ENCODE results near the gene KIF26B.
A peak's percentile ranks its signal among the peaks of the same experiment; 100 is the strongest.

KIF26B gene

GRCh38 chr1:245160741-245161400 lies 6.1 kb downstream of the KIF26B start:
- DNase-seq, result no peak

DNA sequence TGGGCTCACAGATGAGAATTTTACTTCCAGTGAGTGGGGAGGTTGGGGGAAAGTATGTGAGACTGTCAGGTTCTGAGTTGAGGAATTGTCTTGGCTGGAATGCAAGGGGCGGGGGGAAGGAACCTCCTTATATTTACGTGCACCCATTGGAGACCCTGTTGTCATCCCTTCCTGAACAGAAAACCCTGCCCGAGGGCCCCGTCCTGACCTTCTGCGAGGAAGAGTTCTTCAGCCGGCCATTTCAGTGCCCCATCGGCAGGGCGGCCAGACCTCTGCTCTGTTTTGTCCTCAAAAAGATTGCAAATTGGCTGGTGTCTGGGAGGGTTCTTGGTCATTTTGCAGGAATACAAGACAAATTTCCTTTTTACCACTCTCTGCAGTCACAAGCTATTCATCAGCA lies 7.1 kb downstream of the KIF26B start:
- in situ Hi-C loops (cut with HindIII; ENCODE audit: low pct_ligation_motif_present, low pct_unique_long_range_greater_than_20kb, low sequenced_read_pairs), result loop anchor here (25.0 kb wide), 1 partner anchor 350 kb away; no protein-coding TSS in a partner anchor
- DNase-seq, result no peak

More at GRCh38 chr1:245160741-245161400, 6.1 kb downstream of the KIF26B start:
- in situ Hi-C loops (cut with HindIII; ENCODE audit: low pct_ligation_motif_present, low pct_unique_long_range_greater_than_20kb, low sequenced_read_pairs), result loop anchor here (25.0 kb wide), 1 partner anchor 351 kb away; no protein-coding TSS in a partner anchor

DNA sequence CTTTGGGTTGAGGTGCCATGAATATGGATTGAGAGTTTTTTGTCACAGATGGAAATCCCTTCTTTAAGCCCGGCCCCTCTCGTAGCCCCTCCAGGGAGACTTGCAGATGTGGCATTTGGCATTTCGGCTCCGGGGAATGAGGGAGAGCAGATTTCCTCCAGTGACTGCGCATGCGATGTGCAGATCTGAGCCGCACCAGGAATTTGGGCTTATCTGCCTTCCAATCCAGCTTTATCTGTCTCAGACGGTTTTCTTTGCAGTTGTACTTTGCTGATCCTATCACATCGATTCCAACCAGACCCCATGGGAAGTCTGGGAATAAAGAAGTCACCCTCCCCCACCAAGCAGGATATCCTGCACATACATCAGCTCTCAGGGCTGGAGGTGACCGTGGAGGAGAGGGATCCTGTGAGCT lies 11.7 kb downstream of the KIF26B start:
- in situ Hi-C loops (cut with HindIII; ENCODE audit: low pct_ligation_motif_present, low pct_unique_long_range_greater_than_20kb, low sequenced_read_pairs), result loop anchor here (25.0 kb wide), 1 partner anchor 346 kb away; no protein-coding TSS in a partner anchor
- no peak for DNase-seq

DNA sequence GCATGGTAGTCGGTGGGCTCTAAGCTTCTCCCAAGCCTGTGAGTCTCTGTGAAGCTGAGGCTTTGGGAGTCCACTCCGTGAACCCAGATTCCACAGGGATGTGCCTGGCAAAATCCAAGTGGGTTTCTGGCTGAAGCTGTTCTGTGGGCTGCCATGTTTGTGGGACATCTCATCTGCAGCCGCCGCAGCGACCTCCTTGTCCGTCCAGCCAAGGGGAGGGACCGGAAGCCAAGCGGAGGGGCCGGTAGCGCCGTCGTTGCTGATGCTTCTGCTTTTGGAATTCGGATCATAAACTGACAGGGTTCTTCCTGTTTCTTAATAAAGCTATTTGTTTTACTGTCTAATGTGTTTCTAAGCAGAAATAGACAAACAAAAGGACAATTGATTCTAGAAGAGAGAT lies 13.3 kb downstream of the KIF26B start:
- in situ Hi-C loops (cut with HindIII; ENCODE audit: low pct_ligation_motif_present, low pct_unique_long_range_greater_than_20kb, low sequenced_read_pairs), result loop anchor here (25.0 kb wide), 1 partner anchor 344 kb away; no protein-coding TSS in a partner anchor
- no peak for DNase-seq

GRCh38 chr1:245168906-245169305 lies 14.1 kb downstream of the KIF26B start:
- in situ Hi-C loops (cut with HindIII; ENCODE audit: low pct_ligation_motif_present, low pct_unique_long_range_greater_than_20kb, low sequenced_read_pairs), result loop anchor here (25.0 kb wide), 1 partner anchor 343 kb away; no protein-coding TSS in a partner anchor
- no peak for DNase-seq

GRCh38 chr1:245169376-245169775 lies 14.6 kb downstream of the KIF26B start:
- DNase-seq, result no peak
- in situ Hi-C loops (cut with HindIII; ENCODE audit: low pct_ligation_motif_present, low pct_unique_long_range_greater_than_20kb, low sequenced_read_pairs), result loop anchor here (25.0 kb wide), 1 partner anchor 343 kb away; no protein-coding TSS in a partner anchor

GRCh38 chr1:245172026-245172425 lies 17.2 kb downstream of the KIF26B start:
- in situ Hi-C loops (cut with HindIII; ENCODE audit: low pct_ligation_motif_present, low pct_unique_long_range_greater_than_20kb, low sequenced_read_pairs), result loop anchor here (25.0 kb wide), 1 partner anchor 340 kb away; no protein-coding TSS in a partner anchor
- no peak for DNase-seq

DNA sequence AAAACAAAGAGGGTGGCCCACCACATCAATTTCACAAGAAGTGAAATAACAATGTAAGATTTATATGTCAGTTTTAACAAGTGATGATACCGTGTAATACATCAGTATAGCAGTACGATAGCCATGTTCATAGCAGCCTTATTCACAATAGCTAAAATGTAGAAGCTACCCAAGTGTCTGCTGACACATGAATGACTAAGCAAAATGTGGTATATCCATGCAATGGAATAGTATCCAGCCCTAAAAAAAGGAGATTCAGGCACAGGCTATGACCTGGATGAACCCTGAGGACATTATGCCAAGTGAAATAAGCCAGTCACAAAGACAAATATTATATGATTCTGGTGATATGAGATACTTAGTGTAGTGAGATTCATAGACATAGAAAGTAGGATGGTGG lies 18.0 kb downstream of the KIF26B start:
- DNase-seq, result no peak
- in situ Hi-C loops (cut with HindIII; ENCODE audit: low pct_ligation_motif_present, low pct_unique_long_range_greater_than_20kb, low sequenced_read_pairs), result loop anchor here (25.0 kb wide), 1 partner anchor 339 kb away; no protein-coding TSS in a partner anchor

GRCh38 chr1:245173446-245174211 lies 18.8 kb downstream of the KIF26B start:
- in situ Hi-C loops (cut with HindIII; ENCODE audit: low pct_ligation_motif_present, low pct_unique_long_range_greater_than_20kb, low sequenced_read_pairs), result loop anchor here (25.0 kb wide), 1 partner anchor 339 kb away; no protein-coding TSS in a partner anchor
- no peak for DNase-seq

DNA sequence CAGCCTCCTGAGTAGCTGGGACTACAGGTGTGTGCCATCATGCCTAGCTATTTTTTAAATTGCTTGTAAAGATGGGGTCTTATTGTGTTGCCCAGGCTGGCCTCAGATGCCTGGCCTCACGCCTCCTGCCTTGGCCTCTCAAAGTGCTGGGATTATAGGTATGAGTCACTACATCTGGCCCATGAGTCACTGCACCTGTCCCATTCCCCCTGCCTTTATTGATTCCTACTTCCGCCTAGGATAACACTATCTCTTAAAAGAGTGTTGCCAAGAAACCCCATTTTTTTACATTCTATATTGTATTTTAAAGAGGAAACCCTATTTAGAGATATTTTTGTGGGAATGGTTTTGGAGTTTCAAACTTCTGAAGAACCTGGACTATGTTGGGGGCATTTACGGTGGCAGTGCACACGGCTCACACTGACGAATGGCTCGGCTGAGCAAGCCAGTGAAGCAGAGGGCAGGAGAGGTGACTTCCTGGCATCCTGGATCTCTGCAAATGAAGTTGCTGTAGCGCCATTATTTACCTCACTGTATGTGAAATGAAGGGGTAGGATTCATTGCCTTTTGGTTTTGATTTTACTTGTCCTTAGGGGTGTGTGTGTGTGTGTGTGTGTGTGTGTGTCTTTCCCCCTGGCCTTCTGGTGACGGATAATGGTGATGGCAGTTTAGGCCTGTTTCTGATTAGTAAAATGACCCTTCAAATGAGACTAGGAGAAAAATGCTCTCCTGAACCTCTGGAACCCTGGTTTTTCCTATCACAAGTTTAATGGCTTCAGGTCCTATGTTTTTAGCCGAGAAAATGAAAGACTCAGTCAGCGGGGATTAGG lies 22.5 kb downstream of the KIF26B start:
- peak; percentile 19 for DNase-seq
- in situ Hi-C loops (cut with HindIII; ENCODE audit: low pct_ligation_motif_present, low pct_unique_long_range_greater_than_20kb, low sequenced_read_pairs), result no loop called here

DNA sequence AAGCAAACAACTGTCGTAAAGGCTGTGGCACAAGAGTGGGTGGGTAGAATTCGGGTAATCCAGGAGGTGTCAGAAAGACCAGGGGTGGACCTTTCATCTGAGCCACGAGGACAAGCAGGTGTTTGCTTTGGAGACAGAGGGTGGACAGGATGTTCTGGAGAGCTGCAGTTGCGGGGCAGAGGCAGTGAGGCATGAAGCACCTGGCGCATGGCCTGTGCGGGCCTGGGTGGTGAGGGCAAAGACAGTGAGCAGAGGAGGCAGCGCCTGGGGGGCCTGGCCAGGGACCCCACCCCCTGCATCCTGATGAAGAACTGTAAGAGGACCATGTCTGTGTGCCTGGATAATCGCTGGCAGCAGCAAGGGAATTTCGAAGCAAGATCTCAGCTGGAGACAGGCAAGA lies 24.9 kb downstream of the KIF26B start:
- in situ Hi-C loops (cut with HindIII; ENCODE audit: low pct_ligation_motif_present, low pct_unique_long_range_greater_than_20kb, low sequenced_read_pairs), result no loop called here
- DNase-seq, result no peak

DNA sequence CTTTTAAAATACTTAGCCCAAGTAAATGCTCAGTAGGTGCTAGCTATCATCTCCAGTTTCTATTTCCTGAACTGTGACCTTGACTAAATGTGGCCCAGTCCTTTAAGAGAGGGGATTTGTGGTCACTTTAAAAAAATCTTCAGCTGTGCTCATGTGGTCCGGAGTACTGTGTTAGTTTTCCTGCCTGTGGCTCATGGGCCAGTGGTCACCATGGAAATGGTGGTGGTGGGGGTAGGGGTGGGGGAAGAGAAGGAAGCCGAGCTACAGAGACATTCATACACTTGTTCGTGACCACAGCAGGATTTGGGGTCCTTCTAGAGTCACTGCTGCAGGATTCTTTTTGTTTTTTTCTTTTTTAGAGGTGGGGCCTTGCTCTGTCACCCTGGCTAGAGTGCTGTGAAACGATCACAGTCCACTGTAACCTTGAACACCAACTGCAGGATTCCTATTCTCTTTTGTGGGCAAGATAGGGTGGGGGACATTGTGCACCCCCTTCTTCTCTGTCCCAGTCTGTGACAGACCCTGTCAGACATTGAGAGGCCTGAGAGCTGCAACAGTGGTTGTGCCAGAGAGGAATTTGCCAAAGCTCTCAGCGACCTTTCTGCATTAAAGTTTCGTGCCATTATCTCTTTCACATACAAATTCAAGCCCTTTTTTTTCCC lies 25.8 kb downstream of the KIF26B start:
- DNase-seq, result no peak
- in situ Hi-C loops (cut with HindIII; ENCODE audit: low pct_ligation_motif_present, low pct_unique_long_range_greater_than_20kb, low sequenced_read_pairs), result no loop called here

- in situ Hi-C loops (cut with HindIII; ENCODE audit: low pct_ligation_motif_present, low pct_unique_long_range_greater_than_20kb, low sequenced_read_pairs), result no loop called here
- no peak for DNase-seq
Observed at GRCh38 chr1:245181158-245181517, 26.4 kb downstream of the KIF26B start.

GRCh38 chr1:245182028-245182427 lies 27.2 kb downstream of the KIF26B start:
- in situ Hi-C loops (cut with HindIII; ENCODE audit: low pct_ligation_motif_present, low pct_unique_long_range_greater_than_20kb, low sequenced_read_pairs), result no loop called here
- no peak for DNase-seq

DNA sequence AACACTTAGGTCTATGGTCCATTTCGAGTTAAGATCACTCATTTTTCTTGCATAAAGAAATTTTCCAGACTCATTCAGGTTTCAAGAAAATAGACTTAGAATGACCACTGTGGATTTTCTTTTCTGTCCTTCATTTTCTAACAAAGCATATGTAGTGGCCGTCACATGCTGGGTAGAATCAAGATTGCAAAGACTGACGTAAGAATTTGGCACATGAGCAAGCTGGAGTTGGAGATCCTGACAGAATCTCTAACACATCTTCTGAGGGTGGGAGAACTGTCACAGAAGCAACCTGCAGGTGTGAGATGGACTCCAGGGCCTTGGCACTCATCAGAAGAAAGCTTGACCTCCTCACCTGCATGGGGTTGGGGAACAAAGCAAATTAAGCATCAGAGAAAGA lies 28.6 kb downstream of the KIF26B start:
- DNase-seq, result no peak
- in situ Hi-C loops (cut with HindIII; ENCODE audit: low pct_ligation_motif_present, low pct_unique_long_range_greater_than_20kb, low sequenced_read_pairs), result no loop called here

GRCh38 chr1:245184779-245185178 lies 30.0 kb downstream of the KIF26B start:
- in situ Hi-C loops (cut with HindIII; ENCODE audit: low pct_ligation_motif_present, low pct_unique_long_range_greater_than_20kb, low sequenced_read_pairs), result no loop called here
- no peak for DNase-seq

DNA sequence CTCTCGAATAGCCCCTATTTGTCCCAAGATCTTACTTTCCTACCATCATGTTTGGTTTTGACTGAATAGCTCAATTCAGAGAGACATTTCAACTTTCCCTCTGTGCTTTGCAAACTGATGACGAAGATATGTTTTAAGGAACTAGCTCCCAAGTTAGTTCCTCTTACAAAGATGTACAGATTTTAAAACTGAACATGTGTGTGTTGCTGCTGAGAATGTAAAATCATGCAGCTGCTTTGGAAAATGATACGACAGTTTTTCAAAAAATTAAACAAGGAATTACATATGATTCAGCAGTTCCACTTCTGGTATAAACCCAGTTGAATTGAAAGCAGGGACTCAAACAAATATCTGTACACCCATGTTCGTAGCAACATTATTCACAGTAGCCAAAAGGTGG lies 33.6 kb downstream of the KIF26B start:
- in situ Hi-C loops (cut with HindIII; ENCODE audit: low pct_ligation_motif_present, low pct_unique_long_range_greater_than_20kb, low sequenced_read_pairs), result no loop called here
- DNase-seq, result no peak

DNA sequence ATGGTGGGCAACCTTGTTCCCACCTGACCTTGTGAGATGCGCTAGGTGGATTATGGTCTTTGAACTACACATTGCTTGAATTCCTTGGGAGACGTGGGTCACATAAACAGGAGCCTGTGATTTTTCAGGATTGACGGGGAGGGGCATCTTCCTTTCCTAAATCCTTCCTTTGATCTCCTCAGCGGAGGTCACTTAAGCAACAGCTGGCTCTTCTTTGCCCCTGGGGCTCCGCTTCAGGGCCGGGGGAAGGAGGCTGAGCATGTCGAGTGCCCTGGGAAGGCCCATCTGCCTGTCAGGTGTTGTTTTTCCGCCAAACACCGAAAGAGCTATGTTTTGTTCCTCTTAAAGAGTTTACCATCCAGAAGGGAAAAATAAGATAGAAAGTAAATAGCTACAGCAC lies 40.6 kb downstream of the KIF26B start:
- in situ Hi-C loops (cut with HindIII; ENCODE audit: low pct_ligation_motif_present, low pct_unique_long_range_greater_than_20kb, low sequenced_read_pairs), result no loop called here

More for the DNA sequence above, 40.6 kb downstream of the KIF26B start:
- DNase-seq, result no peak
